ENCODE results near the gene PKN3. TPM values are rescaled to one million over a fixed set of nuclear protein-coding genes. Genes with fewer than 3 reads are reported as not detected.

Gene PKN3
- total and polyA plus RNA-seq, 2 donors from 2014 or later, result 3.9 to 14.7 TPM

DNA sequence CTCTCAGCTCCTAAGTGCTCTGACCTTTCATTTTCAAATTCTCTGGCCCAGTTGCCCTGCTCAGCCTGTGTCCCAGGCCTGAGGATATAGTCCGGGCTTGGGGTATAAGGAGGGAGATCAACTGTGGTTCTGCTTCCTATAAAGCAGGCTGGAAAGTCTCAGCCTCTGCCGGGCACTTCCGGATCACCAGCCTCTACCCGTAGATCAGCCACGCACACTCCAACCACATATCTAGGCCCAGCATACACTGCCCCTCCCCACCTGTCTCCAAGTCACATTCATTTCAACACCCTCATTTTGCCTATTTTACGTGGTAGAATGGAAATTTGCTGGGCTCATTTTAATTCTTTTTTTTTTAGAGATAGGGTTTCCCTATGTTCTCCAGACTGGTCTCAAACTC, 66.3 kb downstream of the PKN3 start:
- peaks cover 0 to 11% (median 5%) of the 10 kb centered on the region in 3 donors for H3K36me3 ChIP-seq (ENCODE audit: control insufficient read depth in 2 of 3, insufficient read depth in 3 of 3, low read length in 3 of 3)
- no peak for FAIRE-seq
- no peak overlapping the region for H3K27ac ChIP-seq (ENCODE audit: low read depth in 2 of 2, low read length in 2 of 2)
- H3K9me3 ChIP-seq (ENCODE audit: control insufficient read depth in 2 of 3, insufficient read depth in 1 of 3, low read length in 3 of 3), result no peaks in the 10 kb centered on the region
- intact Hi-C loops (cut with DNase I), result no loop called here
- H3K27me3 ChIP-seq (ENCODE audit: control insufficient read depth, insufficient read depth, low read length), result no peaks in the 10 kb centered on the region
- TF ChIP-seq, protein P1, sequence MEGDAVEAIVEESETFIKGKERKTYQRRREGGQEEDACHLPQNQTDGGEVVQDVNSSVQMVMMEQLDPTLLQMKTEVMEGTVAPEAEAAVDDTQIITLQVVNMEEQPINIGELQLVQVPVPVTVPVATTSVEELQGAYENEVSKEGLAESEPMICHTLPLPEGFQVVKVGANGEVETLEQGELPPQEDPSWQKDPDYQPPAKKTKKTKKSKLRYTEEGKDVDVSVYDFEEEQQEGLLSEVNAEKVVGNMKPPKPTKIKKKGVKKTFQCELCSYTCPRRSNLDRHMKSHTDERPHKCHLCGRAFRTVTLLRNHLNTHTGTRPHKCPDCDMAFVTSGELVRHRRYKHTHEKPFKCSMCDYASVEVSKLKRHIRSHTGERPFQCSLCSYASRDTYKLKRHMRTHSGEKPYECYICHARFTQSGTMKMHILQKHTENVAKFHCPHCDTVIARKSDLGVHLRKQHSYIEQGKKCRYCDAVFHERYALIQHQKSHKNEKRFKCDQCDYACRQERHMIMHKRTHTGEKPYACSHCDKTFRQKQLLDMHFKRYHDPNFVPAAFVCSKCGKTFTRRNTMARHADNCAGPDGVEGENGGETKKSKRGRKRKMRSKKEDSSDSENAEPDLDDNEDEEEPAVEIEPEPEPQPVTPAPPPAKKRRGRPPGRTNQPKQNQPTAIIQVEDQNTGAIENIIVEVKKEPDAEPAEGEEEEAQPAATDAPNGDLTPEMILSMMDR (IDR thresholded peaks at IDR 0.05; ENCODE audit: borderline replicate concordance, extremely low read depth, insufficient read depth), result no peak
- DNase-seq, result no peak
- H3K4me1 ChIP-seq (ENCODE audit: control insufficient read depth in 2 of 3, insufficient read depth in 2 of 3, low read depth in 1 of 3, low read length in 3 of 3), result peaks cover 0 to 29% (median 14%) of the 10 kb centered on the region in 3 donors
- no peak overlapping the region for H3K4me3 ChIP-seq (ENCODE audit: low read length in 3 of 3)
- no peak overlapping the region for H3K9ac ChIP-seq (ENCODE audit: low read length in 3 of 3)

Other genes starting within 250 kb of the PKN3 start
- gene ODF2, start 246.5 kb upstream of the PKN3 start, total RNA-seq, result 23.6 TPM
- gene ODF2, start 246.5 kb upstream of the PKN3 start, polyA plus RNA-seq (ENCODE audit: insufficient read depth, low read depth, low replicate concordance), result 10.6 TPM
- gene GLE1, start 197.8 kb upstream of the PKN3 start, total RNA-seq, result 22.8 TPM
- 15.6 TPM for gene GLE1, start 197.8 kb upstream of the PKN3 start, polyA plus RNA-seq (ENCODE audit: insufficient read depth, low read depth, low replicate concordance)
- gene SPTAN1, start 149.9 kb upstream of the PKN3 start, total RNA-seq, result 354 TPM
- gene SPTAN1, start 149.9 kb upstream of the PKN3 start, polyA plus RNA-seq (ENCODE audit: insufficient read depth, low read depth, low replicate concordance), result 210 TPM
- 76.6 TPM for gene DYNC2I2, start 45.7 kb upstream of the PKN3 start, total RNA-seq
- 98.6 TPM for gene DYNC2I2, start 45.7 kb upstream of the PKN3 start, polyA plus RNA-seq (ENCODE audit: insufficient read depth, low read depth, low replicate concordance)
- 247 TPM for gene SET, start 13.3 kb upstream of the PKN3 start, total RNA-seq
- 127 TPM for gene SET, start 13.3 kb upstream of the PKN3 start, polyA plus RNA-seq (ENCODE audit: insufficient read depth, low read depth, low replicate concordance)
- 39.9 TPM for gene ZDHHC12, start 21.6 kb downstream of the PKN3 start, total RNA-seq
- 54.7 TPM for gene ZDHHC12, start 21.6 kb downstream of the PKN3 start, polyA plus RNA-seq (ENCODE audit: insufficient read depth, low read depth, low replicate concordance)
- gene ZER1, start 69.4 kb downstream of the PKN3 start, total RNA-seq, result 43.2 TPM
- gene ZER1, start 69.4 kb downstream of the PKN3 start, polyA plus RNA-seq (ENCODE audit: insufficient read depth, low read depth, low replicate concordance), result 31.1 TPM
- 29.0 TPM for gene TBC1D13, start 84.8 kb downstream of the PKN3 start, total RNA-seq
- gene TBC1D13, start 84.8 kb downstream of the PKN3 start, polyA plus RNA-seq (ENCODE audit: insufficient read depth, low read depth, low replicate concordance), result 38.5 TPM
- gene ENDOG, start 116.0 kb downstream of the PKN3 start, total RNA-seq, result 20.6 TPM
- 59.9 TPM for gene ENDOG, start 116.0 kb downstream of the PKN3 start, polyA plus RNA-seq (ENCODE audit: insufficient read depth, low read depth, low replicate concordance)
- 42.0 TPM for gene SPOUT1, start 127.3 kb downstream of the PKN3 start, total RNA-seq
- gene SPOUT1, start 127.3 kb downstream of the PKN3 start, polyA plus RNA-seq (ENCODE audit: insufficient read depth, low read depth, low replicate concordance), result 56.8 TPM
- gene KYAT1, start 179.4 kb downstream of the PKN3 start, total RNA-seq, result 5.1 TPM
- gene KYAT1, start 179.4 kb downstream of the PKN3 start, polyA plus RNA-seq (ENCODE audit: insufficient read depth, low read depth, low replicate concordance), result 17.0 TPM
- gene LRRC8A, start 179.6 kb downstream of the PKN3 start, total RNA-seq, result 37.4 TPM
- 18.5 TPM for gene LRRC8A, start 179.6 kb downstream of the PKN3 start, polyA plus RNA-seq (ENCODE audit: insufficient read depth, low read depth, low replicate concordance)
- 59.0 TPM for gene PHYHD1, start 218.5 kb downstream of the PKN3 start, total RNA-seq
- gene PHYHD1, start 218.5 kb downstream of the PKN3 start, polyA plus RNA-seq (ENCODE audit: insufficient read depth, low read depth, low replicate concordance), result 122 TPM
- gene DOLK, start 245.1 kb downstream of the PKN3 start, total RNA-seq, result 13.9 TPM
- gene DOLK, start 245.1 kb downstream of the PKN3 start, polyA plus RNA-seq (ENCODE audit: insufficient read depth, low read depth, low replicate concordance), result 17.0 TPM
- 27.9 TPM for gene NUP188, start 245.2 kb downstream of the PKN3 start, total RNA-seq
- gene NUP188, start 245.2 kb downstream of the PKN3 start, polyA plus RNA-seq (ENCODE audit: insufficient read depth, low read depth, low replicate concordance), result 6.4 TPM